Right renal pelvis (tissue), 4 donors: Measurements from ENCODE around the gene OTOGL. TPM values are rescaled to one million over a fixed set of nuclear protein-coding genes. Genes with fewer than 3 reads are reported as not detected.

Source experiments
- DNase-seq, 4 donors: peaks; one replicate each; pipeline ENCODE4 v3.0.0-alpha.2; 2013; ENCODE audit warnings: low read depth in 4 of 4, low spot score in 3 of 4, missing footprints in 1 of 4
- polyA plus RNA-seq, 4 donors: library from polyadenylated mRNA; unstranded; fragments of 120-200 nt; gene quantifications; one replicate each; pipeline ENCODE4 v1.2.1, GENCODE V29; 2013; ENCODE audit not compliant: insufficient read length in 4 of 4

Gene OTOGL
- polyA plus RNA-seq, 4 donors, result 0.55 to 1.0 (median 0.74) TPM

DNA sequence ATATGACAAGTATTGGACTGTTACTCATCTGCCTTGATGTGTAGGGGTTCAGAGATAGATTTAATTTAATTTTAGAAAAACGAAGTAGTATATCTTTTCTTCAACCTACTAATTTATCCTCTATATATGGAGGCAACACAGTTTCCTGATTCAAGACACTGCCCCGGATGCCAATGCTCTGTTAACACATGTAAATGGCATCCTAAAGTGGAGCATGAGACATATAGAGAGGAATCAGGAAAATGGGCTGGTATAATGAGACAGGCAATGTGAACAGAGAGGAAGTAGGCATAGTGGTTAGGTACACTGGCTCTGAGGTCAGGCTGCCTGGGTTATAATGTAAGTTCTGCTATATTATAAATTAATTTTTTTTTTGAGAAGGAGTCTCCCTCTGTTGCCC is 85.6 kb downstream of the OTOGL start:
- DNase-seq, result no peak

DNA sequence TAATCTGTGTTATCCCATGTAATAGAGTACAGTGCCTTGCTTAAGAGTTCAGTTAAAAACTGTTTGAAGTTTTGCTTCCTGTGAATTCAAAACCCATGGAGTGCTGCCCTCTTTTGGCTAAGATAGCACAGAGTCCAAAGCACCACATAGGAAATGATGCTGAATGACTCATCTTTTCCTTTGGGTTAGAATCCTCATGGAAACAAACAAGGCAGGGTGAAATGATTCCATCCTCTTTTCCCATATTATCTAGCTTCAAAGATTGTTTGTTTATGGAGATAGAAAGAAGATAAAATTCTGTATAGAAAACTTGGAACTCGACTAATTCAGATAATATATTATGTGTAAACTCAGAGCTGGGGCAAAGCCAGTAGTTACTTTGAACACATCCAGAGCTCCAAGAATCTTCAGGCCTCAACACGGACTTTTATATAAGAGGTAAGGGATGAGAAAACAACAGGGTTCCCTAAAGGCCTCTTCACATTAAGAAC is 87.4 kb downstream of the OTOGL start:
- peak; percentile 64 to 81 (median 80) for DNase-seq

- peak in 3 of 4 donors; percentile 38 to 44 (median 40) for DNase-seq
These were observed 88.3 kb downstream of the OTOGL start for GRCh38 chr12:80187660-80188090.

DNA sequence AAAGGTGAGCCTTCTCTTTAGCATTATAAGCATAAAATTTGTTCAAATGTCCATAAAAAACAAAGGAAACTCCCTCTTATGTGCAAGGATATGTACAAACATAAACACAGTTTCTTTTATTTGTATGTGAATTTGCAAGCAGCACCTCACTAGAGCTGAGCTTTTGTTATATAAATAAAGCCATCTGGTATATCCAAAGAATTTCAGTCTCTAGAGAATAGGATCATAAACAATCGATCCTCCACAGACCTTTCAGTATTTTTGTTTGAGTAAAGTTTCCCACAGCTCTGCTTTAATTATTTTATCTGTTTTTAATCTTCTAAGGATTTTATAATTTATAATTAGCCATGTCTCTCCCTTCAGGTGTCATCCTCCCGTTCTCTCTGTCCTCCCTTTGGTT is 89.2 kb downstream of the OTOGL start:
- no peak for DNase-seq

- DNase-seq, result no peak
These were observed 89.9 kb downstream of the OTOGL start for GRCh38 chr12:80189241-80189640.

- no peak for DNase-seq
These were observed 90.7 kb downstream of the OTOGL start for GRCh38 chr12:80190001-80190400.

DNA sequence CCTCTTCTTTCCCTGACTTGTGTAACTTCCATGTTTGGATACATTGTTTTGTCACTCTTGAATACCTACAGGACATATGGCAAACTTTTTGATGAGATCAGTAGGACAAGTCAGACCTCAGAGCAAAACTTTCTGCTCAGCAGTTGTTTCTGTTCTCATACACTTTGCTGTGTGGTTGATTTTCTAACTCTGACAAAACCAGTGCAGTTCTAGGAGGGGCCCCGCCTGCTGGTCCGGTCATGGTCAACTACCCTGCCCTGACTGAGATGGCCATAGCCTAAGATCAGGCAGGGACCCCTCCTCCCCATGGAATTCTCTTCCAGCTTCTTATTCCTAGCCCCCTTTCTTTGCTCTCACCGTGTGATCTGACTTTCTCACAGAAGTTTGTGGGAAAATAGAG is 92.8 kb downstream of the OTOGL start:
- DNase-seq, result no peak

- no peak for DNase-seq
These were observed 94.5 kb downstream of the OTOGL start for GRCh38 chr12:80193865-80194264.

DNA sequence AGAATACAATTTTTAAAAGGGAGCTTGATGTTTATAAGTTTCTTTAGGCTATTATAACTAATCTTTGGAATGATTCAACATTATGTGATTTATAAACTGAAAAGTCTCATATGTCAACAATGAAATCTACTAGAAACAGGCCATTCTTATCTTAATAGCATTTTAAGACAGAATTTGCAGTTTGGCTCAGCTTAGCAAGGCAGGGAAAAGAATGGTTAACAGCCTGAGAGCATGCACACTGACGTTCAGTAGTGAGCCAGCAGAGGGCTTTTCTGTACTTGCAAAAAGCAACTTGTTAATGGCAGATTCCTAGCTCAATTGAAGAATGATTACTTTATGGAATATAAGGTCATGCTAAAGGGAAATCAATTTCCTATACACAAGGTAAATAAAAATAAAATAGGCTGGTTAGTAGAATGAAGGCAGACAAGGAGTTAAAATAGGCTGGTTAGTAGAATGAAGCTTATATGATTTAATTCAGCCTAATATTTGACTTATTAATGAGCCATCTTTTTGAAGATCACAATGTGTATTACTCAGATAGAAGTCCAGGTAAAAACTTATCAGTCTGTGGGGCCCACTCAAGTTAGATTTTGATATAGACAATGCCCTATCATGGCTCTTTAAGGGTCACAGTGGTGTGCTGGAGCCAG is 95.9 kb downstream of the OTOGL start:
- peak in 1 of 4 donors; percentile 40 for DNase-seq

DNA sequence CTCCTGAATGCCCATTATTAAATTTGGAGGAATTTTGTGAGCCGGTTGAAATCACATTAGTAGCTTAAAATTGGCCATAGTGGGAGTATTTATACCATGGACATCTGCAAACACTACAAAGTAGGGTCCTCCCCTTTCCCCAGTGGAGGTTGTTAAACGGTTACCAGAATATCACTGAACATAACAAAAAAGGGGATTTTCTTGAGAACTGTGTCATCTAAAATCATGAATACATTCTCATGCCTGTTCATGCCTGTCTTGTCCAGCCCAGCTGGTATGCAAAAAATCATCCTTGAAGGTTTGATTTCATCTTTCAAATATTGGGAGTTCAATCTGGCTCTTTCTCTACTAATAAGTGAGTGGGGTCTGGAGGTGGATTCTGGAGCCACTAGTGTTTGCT is 96.4 kb downstream of the OTOGL start:
- no peak for DNase-seq

DNA sequence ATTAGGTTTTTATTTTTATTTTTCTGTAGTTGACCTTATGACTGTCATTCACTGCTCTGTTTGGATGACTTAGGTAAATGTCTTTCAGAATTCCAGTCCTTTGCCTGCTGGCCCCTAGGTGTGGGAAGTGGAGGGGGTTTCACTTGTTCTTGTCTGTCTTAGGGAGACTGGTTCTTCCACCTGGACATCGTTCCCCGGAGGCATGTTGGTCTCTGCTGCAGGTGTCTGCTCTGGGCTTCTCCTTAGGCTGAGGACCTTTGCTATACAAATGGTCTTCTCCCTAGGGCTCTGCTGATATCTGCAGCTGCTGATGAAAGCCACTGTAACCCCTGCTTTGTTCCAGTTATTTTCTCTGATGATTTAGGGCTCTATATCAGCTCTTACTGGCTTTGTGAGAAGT is 97.1 kb downstream of the OTOGL start:
- no peak for DNase-seq

GRCh38 chr12:80198782-80199337 is 99.5 kb downstream of the OTOGL start:
- no peak for DNase-seq

DNA sequence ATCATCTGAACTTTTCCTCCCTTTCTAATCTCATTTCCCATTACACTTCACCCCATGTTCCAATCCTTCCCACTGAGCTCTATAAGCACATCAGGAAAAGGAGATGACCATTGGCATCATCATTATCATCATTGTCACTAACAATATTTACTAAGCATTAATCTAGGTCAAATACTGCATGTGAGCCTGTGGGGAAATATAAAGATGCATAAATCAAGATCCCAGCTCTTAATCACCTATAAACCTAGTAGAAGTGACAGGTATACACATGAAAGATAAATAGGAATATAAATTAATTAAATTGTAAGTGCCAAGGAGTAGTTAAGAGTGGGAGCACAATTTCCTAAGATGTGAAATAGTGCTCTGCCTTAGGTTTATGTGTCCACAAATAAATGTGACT is 100.6 kb downstream of the OTOGL start:
- DNase-seq, result no peak

- no peak for DNase-seq
These were observed 101.1 kb downstream of the OTOGL start for GRCh38 chr12:80200414-80200813.

DNA sequence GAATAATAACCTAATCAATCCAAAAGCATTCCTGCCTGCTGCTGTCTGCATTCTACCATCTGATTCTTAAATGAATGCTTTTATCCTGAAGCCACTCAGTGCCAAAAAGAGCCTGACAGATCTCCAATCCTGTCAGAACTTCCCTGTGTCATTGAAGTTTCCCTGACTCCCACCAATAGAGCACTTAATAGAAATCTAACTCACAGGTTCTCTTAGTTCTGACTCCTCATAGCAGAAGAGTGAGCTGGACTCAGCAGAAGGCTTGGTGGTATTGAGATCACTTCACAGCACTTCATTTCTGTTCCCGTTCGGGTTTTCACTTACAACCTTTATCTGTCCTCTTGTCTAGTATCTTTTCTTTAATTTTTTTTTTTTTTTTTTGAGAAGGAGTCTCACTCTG is 102.6 kb downstream of the OTOGL start:
- no peak for DNase-seq

DNA sequence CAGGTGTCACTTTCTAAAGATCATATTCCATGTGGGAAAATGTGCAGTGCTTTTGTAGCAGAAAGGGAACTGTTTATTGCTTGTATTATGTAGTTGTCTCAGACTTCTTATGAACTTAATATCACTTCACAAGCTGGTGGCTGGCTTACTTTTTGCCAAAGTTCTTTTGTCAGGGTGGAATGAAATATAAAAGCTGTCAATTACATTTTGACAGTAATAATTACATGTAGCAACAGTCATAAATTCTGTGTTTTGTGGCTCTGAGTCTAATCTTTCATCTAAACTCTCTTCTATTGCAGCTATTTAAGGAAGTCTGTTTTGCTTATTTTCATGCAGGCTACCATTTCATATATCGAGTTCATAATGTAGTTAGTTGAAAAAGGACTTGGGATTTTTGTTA is 106.6 kb downstream of the OTOGL start:
- no peak for DNase-seq

GRCh38 chr12:80208071-80208470 is 108.7 kb downstream of the OTOGL start:
- no peak for DNase-seq

- DNase-seq, result no peak
These were observed 112.3 kb downstream of the OTOGL start for GRCh38 chr12:80211671-80212070.

DNA sequence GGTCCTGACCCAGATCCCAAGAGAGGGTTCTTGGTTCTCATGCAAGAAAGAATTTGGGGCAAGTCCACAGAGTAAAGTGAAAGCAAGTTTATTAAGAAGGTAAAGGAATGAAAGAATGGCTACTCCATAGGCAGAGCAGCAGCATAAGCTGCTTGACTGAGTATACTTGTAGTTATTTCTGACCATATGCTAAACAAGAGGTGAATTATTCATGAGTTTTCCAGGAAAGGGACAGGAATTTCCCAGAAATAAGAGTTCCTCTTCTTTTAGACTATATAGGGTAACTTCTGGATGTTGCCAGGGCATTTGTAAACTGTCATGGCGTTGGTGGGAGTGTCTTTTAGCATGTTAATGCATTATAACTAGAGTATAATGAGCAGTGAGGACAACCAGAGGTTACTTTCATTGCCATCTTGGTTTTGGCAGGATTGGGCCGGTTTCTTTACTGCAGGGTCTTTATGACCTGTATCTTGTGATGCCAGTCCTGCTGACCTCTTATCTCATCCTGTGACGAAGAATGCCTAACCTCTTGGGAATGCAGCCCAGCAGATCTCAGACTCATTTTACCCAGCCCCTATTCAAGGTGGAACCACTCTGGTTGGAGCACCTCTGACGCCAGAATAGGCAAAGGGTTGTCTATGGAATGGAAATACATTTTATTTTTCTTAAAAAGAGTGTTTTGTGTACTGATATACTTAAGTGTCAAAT is 113.8 kb downstream of the OTOGL start:
- no peak for DNase-seq

- no peak for DNase-seq
These were observed 114.5 kb downstream of the OTOGL start for GRCh38 chr12:80213871-80214270.

DNA sequence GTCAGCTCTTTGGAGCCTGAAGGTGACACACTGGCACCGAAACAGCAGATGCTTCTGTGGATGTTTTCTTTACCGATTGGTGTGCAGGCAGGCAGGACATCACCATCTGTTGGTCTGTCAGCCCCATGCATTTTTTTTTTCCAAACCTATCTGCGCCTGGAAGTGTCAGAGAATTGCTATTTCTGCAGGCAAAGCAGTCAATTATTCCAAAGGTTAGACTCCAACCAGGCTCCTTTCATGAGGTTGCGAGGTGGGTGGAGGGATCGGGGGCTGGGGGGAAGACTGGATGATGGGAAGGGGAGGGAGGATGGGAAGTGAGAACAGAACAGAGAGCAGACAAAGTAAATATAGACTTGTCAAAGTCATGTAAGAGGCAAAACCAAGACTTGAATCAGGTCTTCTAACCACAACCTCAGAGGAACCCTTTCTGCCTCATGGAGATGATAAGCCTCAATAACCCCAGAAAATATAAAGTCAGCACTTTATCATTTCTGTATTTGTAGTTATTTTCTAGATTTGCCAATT is 117.7 kb downstream of the OTOGL start:
- DNase-seq, result no peak

DNA sequence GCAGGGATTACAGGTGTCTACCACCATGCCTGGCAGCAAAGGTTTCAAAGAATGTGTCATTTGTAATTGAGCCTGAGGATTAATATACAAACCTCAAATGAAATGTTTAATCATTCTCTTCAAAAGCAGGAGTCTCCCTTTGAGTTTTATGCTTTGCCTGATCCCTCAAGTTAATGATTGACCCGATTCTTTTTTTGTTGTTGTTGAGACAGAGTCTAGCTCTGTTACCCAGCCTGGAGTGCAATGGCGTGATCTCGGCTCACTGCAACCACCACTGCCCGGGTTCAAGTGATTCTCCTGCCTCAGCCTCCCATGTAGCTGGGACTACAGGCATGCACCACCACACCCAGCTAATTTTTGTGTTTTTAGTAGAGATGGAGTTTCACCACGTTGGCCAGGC is 119.6 kb downstream of the OTOGL start:
- DNase-seq, result peak in 1 of 4 donors; percentile 8
